GM12878 (cell line): ENCODE results near the gene KDM6A. TPM values are rescaled to one million over a fixed set of nuclear protein-coding genes. Genes with fewer than 3 reads are reported as not detected.

Source experiments
- ATAC-seq: fragments of 200-7000 bp; cut with Tn5 transposase; 3 replicates; pipeline ENCODE4 v1.9.1; 2020; ENCODE audit warnings: mild to moderate bottlenecking, moderate library complexity
- BruUV-seq: library from RNA; stranded (reverse); fragments of 400-500 nt; replicated peaks from 2 replicates; lab custom pipeline; 2021; lab: Mats Ljungman, UMichigan
- CTCF ChIA-PET: fragments of 300-600 bp; sonication (Branson Sonifier 250); formaldehyde crosslinking; extraction: SDS; loops from one replicate; lab custom pipeline; 2021; ENCODE audit warnings: inconsistent platforms; lab: Yijun Ruan, JAX
- POLR2A ChIA-PET: fragments of 350-600 bp; formaldehyde crosslinking; extraction: SDS; loops from one replicate; lab custom pipeline; 2021; ENCODE audit warnings: inconsistent platforms; lab: Charles Lee
- RAD21 ChIA-PET: fragments of 300-600 bp; sonication (Branson Sonifier 250); formaldehyde crosslinking; loops from one replicate; lab custom pipeline; 2023; ENCODE audit warnings: antibody characterized with exemption; ENCODE audit not compliant: unreplicated experiment; lab: Charles Lee
- SMC1A ChIA-PET: fragments of 300-600 bp; sonication (Branson Sonifier 250); formaldehyde crosslinking; loops from one replicate; lab custom pipeline; 2023; ENCODE audit not compliant: unreplicated experiment, uncharacterized antibody; lab: Charles Lee
- DNase-seq: peaks from one replicate; pipeline ENCODE4 v3.0.0-alpha.2; 2011; ENCODE audit warnings: low read depth, low spot score
- FAIRE-seq: peaks from 3 replicates; lab custom pipeline; 2011; peaks lifted over from hg19 to GRCh38; lab: Jason Lieb, UNC
- H2AFZ ChIP-seq: 2 replicates; pipeline ENCODE4 v1.6.0; 2011; ENCODE audit warnings: low read depth, low read length, control low read depth; ENCODE audit not compliant: control insufficient read depth
- H3K27ac ChIP-seq: 2 replicates; pipeline ENCODE4 v1.5.1; 2011; ENCODE audit warnings: control low read depth; ENCODE audit not compliant: control insufficient read depth, insufficient read depth
- H3K27me3 ChIP-seq, 2 experiments: replicated peaks in 1 of 2; 2 replicates each; pipeline versions ENCODE4 v1.6.0 to v1.6.1; 2011; ENCODE audit warnings: low read length in 1 of 2; ENCODE audit not compliant: control insufficient read depth in 2 of 2, insufficient read depth in 2 of 2
- H3K36me3 ChIP-seq, 2 experiments: 2 replicates each; pipeline ENCODE4 v1.5.1; 2011; ENCODE audit warnings: low read length in 1 of 2; ENCODE audit not compliant: control insufficient read depth in 2 of 2, insufficient read depth in 2 of 2
- H3K4me1 ChIP-seq: 2 replicates; pipeline ENCODE4 v1.6.1; 2011; ENCODE audit warnings: mild to moderate bottlenecking, low read length, moderate library complexity, mixed read lengths; ENCODE audit not compliant: control insufficient read depth, insufficient read depth
- H3K4me2 ChIP-seq: 2 replicates; pipeline ENCODE4 v1.6.0; 2011; ENCODE audit warnings: control low read depth; ENCODE audit not compliant: control insufficient read depth, insufficient read depth
- H3K4me3 ChIP-seq: fragments of 200-600 bp; sonication (generic); 2 replicates; pipeline ENCODE4 v1.5.1; 2016
- H3K79me2 ChIP-seq: 2 replicates; pipeline ENCODE4 v1.6.0; 2011; ENCODE audit warnings: low read length; ENCODE audit not compliant: control insufficient read depth, insufficient read depth
- H3K9ac ChIP-seq: 2 replicates; pipeline ENCODE4 v1.8.0; 2011; ENCODE audit warnings: low read length, control low read depth, mixed read lengths; ENCODE audit not compliant: control insufficient read depth, insufficient read depth
- H3K9me3 ChIP-seq: replicated peaks from 3 replicates; pipeline ENCODE4 v1.5.1; 2011; ENCODE audit warnings: mild to moderate bottlenecking, low read length; ENCODE audit not compliant: control insufficient read depth, insufficient read depth
- H4K20me1 ChIP-seq: 2 replicates; pipeline ENCODE4 v1.6.0; 2011; ENCODE audit not compliant: control insufficient read depth, insufficient read depth
- CREB1 ChIP-seq: IDR thresholded peaks from 2 replicates; pipeline ENCODE4 v1.6.1; 2012; ENCODE audit warnings: low read depth, mild to moderate bottlenecking, inconsistent platforms
- IRF5 ChIP-seq: fragments of 450-650 bp; IDR thresholded peaks from 2 replicates; pipeline ENCODE4 v1.6.1; 2017; ENCODE audit warnings: borderline replicate concordance
- KAT2A ChIP-seq: conservative IDR thresholded peaks from 2 replicates; pipeline ENCODE4 v1.6.1; 2011; ENCODE audit warnings: low read depth, low read length; ENCODE audit not compliant: control insufficient read depth
- NR2F1 ChIP-seq: fragments of 450-650 bp; conservative IDR thresholded peaks from 2 replicates; pipeline ENCODE4 v1.6.1; 2017; ENCODE audit warnings: mild to moderate bottlenecking
- POLR2A ChIP-seq: IDR thresholded peaks from 2 replicates; pipeline ENCODE4 v1.6.1; 2011; ENCODE audit warnings: low read depth, mild to moderate bottlenecking, low read length
- RFX5 ChIP-seq: IDR thresholded peaks from 2 replicates; pipeline ENCODE4 v1.6.1; 2011; ENCODE audit warnings: low read depth, low read length, improper control_type of control experiment
- SIX5 ChIP-seq: IDR thresholded peaks from 2 replicates; pipeline ENCODE4 v1.6.1; 2011; ENCODE audit warnings: mild to moderate bottlenecking, low read depth, low read length, moderate library complexity; ENCODE audit not compliant: severe bottlenecking
- SMC3 ChIP-seq: IDR thresholded peaks from 2 replicates; pipeline ENCODE4 v1.6.1; 2011; ENCODE audit warnings: low read length, improper control_type of control experiment, borderline replicate concordance
- STAT3 ChIP-seq: IDR thresholded peaks from 2 replicates; pipeline ENCODE4 v1.6.1; 2011; ENCODE audit warnings: low read depth, low read length, improper control_type of control experiment
- ZBTB11 ChIP-seq: fragments of 450-650 bp; formaldehyde crosslinking; IDR thresholded peaks from 2 replicates; pipeline ENCODE4 v1.5.0; 2022; ENCODE audit warnings: mild to moderate bottlenecking, missing genetic modification characterization
- ZBTB4 ChIP-seq: fragments of 450-650 bp; formaldehyde crosslinking; IDR thresholded peaks from 2 replicates; pipeline ENCODE4 v1.4.0; 2022; ENCODE audit warnings: mild to moderate bottlenecking, moderate library complexity
- ZNF384 ChIP-seq: IDR thresholded peaks from 2 replicates; pipeline ENCODE4 v1.6.1; 2012; ENCODE audit warnings: low read depth, mild to moderate bottlenecking, low read length, improper control_type of control experiment, borderline replicate concordance
- ZNF592 ChIP-seq: fragments of 450-650 bp; IDR thresholded peaks from 2 replicates; pipeline ENCODE4 v1.6.1; 2017; ENCODE audit warnings: mild to moderate bottlenecking, moderate library complexity
- WGBS: methylation state at CpG from one replicate; pipeline ENCODE4 v1.1.6; 2016; ENCODE audit warnings: low lambda C conversion rate; ENCODE audit not compliant: insufficient replicate concordance, insufficient coverage; ENCODE audit errors: missing lambda C conversion rate; 5-methylcytosine and 5-hydroxymethylcytosine counted together
- in situ Hi-C: fragments of 300-500 bp; cut with MboI; formaldehyde crosslinking; loops from 9 replicates; pipeline ENCODE4 v1.14.3; 2018; ENCODE audit warnings: mixed read lengths
- intact Hi-C: fragments of 100-400 bp; cut with micrococcal nuclease; formaldehyde crosslinking; loops from one replicate; pipeline ENCODE4 v1.14.2; 2022; ENCODE audit not compliant: unreplicated experiment
- polyA plus RNA-seq, 11 experiments: library from polyadenylated mRNA; depleted of rRNA in 4 of 11; unstranded in 6 of 11; stranded (reverse) in 5 of 11; fragments of >200 nt; fragmentation: Nextera tagmentation in 4 of 11; fragmentation: Illumina TruSeq in 1 of 11; extraction: Ambion mirVana in 4 of 11; extraction: Trizol in 1 of 11; gene quantifications; 1 replicate in 1 of 11; 2 replicates in 10 of 11; pipeline versions ENCODE4 v1.2.1 to v1.2.3, GENCODE V29; 2011 to 2016; ENCODE audit warnings: inconsistent platforms in 2 of 11, missing spikeins in 2 of 11, low read depth in 1 of 11
- total RNA-seq, 4 experiments: library from RNA; depleted of rRNA in 3 of 4; stranded (reverse); fragments of >200 nt in 3 of 4; fragmentation: Illumina TruSeq in 1 of 4; extraction: Trizol in 1 of 4; gene quantifications; 2 replicates each; pipeline versions ENCODE4 v1.2.1 to v1.2.3, GENCODE V29; 2013 to 2021

KDM6A gene
- total and polyA plus RNA-seq, 10 of the 15 experiments (the other 5 are each of a cell fraction or from before 2014, with no cell fraction given) = 7.9 to 29.0 (median 20.4) TPM

GRCh38 chrX:44935172-44935571, 62.2 kb downstream of the KDM6A start:
- WGBS = 99% methylated on average over 4 of the region's 4 CpGs
- SMC1A ChIA-PET = interaction anchor here (1.8 kb wide), 1 partner anchor 60 kb away, joined by 4 read pairs; no protein-coding TSS in a partner anchor
- no peak for DNase-seq
- in situ Hi-C loops (no loop called here), intact Hi-C loops (no loop called here)
- H3K4me1 ChIP-seq = no peaks in the 10 kb centered on the region
- FAIRE-seq = no peak
- H3K9me3 ChIP-seq = no peaks in the 10 kb centered on the region
- CTCF ChIA-PET = no interaction called here
- no peaks in the 10 kb centered on the region for H3K36me3 ChIP-seq
- no peaks in the 10 kb centered on the region for H4K20me1 ChIP-seq
- no peak overlapping the region for H3K9ac ChIP-seq
- ATAC-seq = no peak
- H3K4me3 ChIP-seq = no peak overlapping the region
- no TSS peak for BruUV-seq
- no peak overlapping the region for H2AFZ ChIP-seq
- POLR2A ChIA-PET = no interaction called here
- RAD21 ChIA-PET = interaction anchor here (1.0 kb wide), 1 partner anchor 88 kb away, joined by 3 read pairs; no protein-coding TSS in a partner anchor
- peaks cover 69% of the 10 kb centered on the region for H3K79me2 ChIP-seq
- no peak overlapping the region for H3K4me2 ChIP-seq
- H3K27me3 ChIP-seq = no peaks in the 10 kb centered on the region
- H3K27ac ChIP-seq = no peak overlapping the region
- TF ChIP-seq SMC3 (no peak), SIX5 (no peak), POLR2A (no peak), ZBTB11 (CRISPR knock-in tag) (no peak), ZBTB4 (CRISPR knock-in tag) (no peak), NR2F1 (no peak), KAT2A (no peak), IRF5 (no peak), RFX5 (no peak), CREB1 (no peak), STAT3 (no peak), ZNF384 (no peak), ZNF592 (no peak)
